HG02678 (cell line): ENCODE measurements around the gene CALR3.
"Not testable (repeated sequence)": the region's sequence is repeated elsewhere in the genome, so short reads cannot be mapped to it uniquely, and the experiment has no call there.

Experiments
- ATAC-seq: cut with Tn5 transposase; IDR thresholded peaks from one replicate; pipeline ENCODE4 v1.9.1; 2021; ENCODE audit warnings: mild to moderate bottlenecking, moderate library complexity; ENCODE audit not compliant: unreplicated experiment

Gene CALR3

GRCh38 chr19:16524991-16525734 lies 29.2 kb upstream of the CALR3 start:
- no peak for ATAC-seq

- ATAC-seq: no peak
Observed at GRCh38 chr19:16522559-16523377, 26.8 kb upstream of the CALR3 start.

GRCh38 chr19:16521715-16522289 lies 25.8 kb upstream of the CALR3 start:
- no peak for ATAC-seq

- ATAC-seq: no peak
Observed at GRCh38 chr19:16520986-16521624, 25.1 kb upstream of the CALR3 start.

GRCh38 chr19:16520074-16520973 lies 24.4 kb upstream of the CALR3 start:
- ATAC-seq: no peak

- ATAC-seq: no peak
Observed at GRCh38 chr19:16519230-16519687, 23.3 kb upstream of the CALR3 start.

GRCh38 chr19:16518483-16519229 lies 22.7 kb upstream of the CALR3 start:
- ATAC-seq: no peak

- no peak for ATAC-seq
Observed at GRCh38 chr19:16518061-16518460, 22.1 kb upstream of the CALR3 start.

GRCh38 chr19:16516923-16517610 lies 21.1 kb upstream of the CALR3 start:
- ATAC-seq: no peak

- ATAC-seq: no peak
Observed at GRCh38 chr19:16516381-16516780, 20.4 kb upstream of the CALR3 start.

GRCh38 chr19:16514383-16515019 lies 18.5 kb upstream of the CALR3 start:
- no peak for ATAC-seq

GRCh38 chr19:16512611-16513010 lies 16.6 kb upstream of the CALR3 start:
- ATAC-seq: not testable (repeated sequence)

GRCh38 chr19:16509141-16510061 lies 13.4 kb upstream of the CALR3 start:
- no peak for ATAC-seq

- no peak for ATAC-seq
Observed at GRCh38 chr19:16508546-16508945, 12.6 kb upstream of the CALR3 start.

- ATAC-seq: no peak
Observed at GRCh38 chr19:16506961-16507360, 11.0 kb upstream of the CALR3 start.

- ATAC-seq: not testable (repeated sequence)
Observed at GRCh38 chr19:16506161-16506560, 10.2 kb upstream of the CALR3 start.

- ATAC-seq: no peak
Observed at GRCh38 chr19:16504271-16504670, 8.3 kb upstream of the CALR3 start.
